Measurements from ENCODE around the gene PIK3R5. TPM values are rescaled to one million over a fixed set of nuclear protein-coding genes. Genes with fewer than 3 reads are reported as not detected.

The PIK3R5 gene
- polyA plus RNA-seq, 1 donor (not counting 4 experiments of a cell fraction or from before 2014, with no cell fraction given) = not detected

- Histone ChIP-seq H3K4me1 (ENCODE audit: control insufficient read depth, extremely low read depth, insufficient read depth, low read length) (no peaks in the 10 kb centered on the region), H3K9me3 (ENCODE audit: control insufficient read depth, low read depth, low read length) (no peaks in the 10 kb centered on the region), H3K4me2 (ENCODE audit: control insufficient read depth, extremely low read depth, insufficient read depth, low read depth, low read length) (no peak overlapping the region), H3K79me2 (ENCODE audit: control insufficient read depth, insufficient read depth, low read length) (no peaks in the 10 kb centered on the region), H3K9ac (ENCODE audit: control insufficient read depth, extremely low read depth, insufficient read depth, low read length) (no peak overlapping the region), H4K20me1 (ENCODE audit: control insufficient read depth, extremely low read depth, insufficient read depth, low read length) (no peaks in the 10 kb centered on the region), H3K9me1 (ENCODE audit: control insufficient read depth, extremely low read depth, insufficient read depth, low read length) (no peaks in the 10 kb centered on the region), H3K36me3 (ENCODE audit: control insufficient read depth in 2 of 2, extremely low read depth in 1 of 2, insufficient read depth in 2 of 2, low read length in 2 of 2) (no peaks in the 10 kb centered on the region), H3K4me3 (ENCODE audit: control insufficient read depth in 2 of 3, extremely low read depth in 1 of 3, insufficient read depth in 2 of 3, low read depth in 1 of 3, low read length in 3 of 3) (no peak overlapping the region), H3K27ac (ENCODE audit: control insufficient read depth, insufficient read depth, low read length) (no peak overlapping the region), H2AFZ (ENCODE audit: control insufficient read depth, low read length) (no peak overlapping the region), H3K27me3 (ENCODE audit: control insufficient read depth, extremely low read depth, insufficient read depth, low read length) (no peaks in the 10 kb centered on the region)
- dilution Hi-C loops (cut with MboI; ENCODE audit: extremely low pct_ligation_motif_present, low sequenced_read_pairs) = no loop called here
- FAIRE-seq (no peak), DNase-seq (ENCODE audit: low read depth, low spot score) (no peak)
- TF ChIP-seq CTCF (optimal IDR thresholded peaks at IDR 0.05 in 1 of 3, IDR thresholded peaks at IDR 0.05 in 1 of 3, conservative IDR thresholded peaks at IDR 0.05 in 1 of 3; ENCODE audit: extremely low read depth in 1 of 3, insufficient read depth in 2 of 3, low read length in 3 of 3) (no peak), EZH2 (IDR thresholded peaks at IDR 0.05; ENCODE audit: low read length) (no peak)
Observed at GRCh38 chr17:8868529-8868951, 97.0 kb downstream of the PIK3R5 start.

- Histone ChIP-seq H3K36me3 (ENCODE audit: control insufficient read depth in 2 of 2, extremely low read depth in 1 of 2, insufficient read depth in 2 of 2, low read length in 2 of 2) (no peaks in the 10 kb centered on the region), H3K9ac (ENCODE audit: control insufficient read depth, extremely low read depth, insufficient read depth, low read length) (no peak overlapping the region), H3K9me1 (ENCODE audit: control insufficient read depth, extremely low read depth, insufficient read depth, low read length) (no peaks in the 10 kb centered on the region), H3K4me3 (ENCODE audit: control insufficient read depth in 2 of 3, extremely low read depth in 1 of 3, insufficient read depth in 2 of 3, low read depth in 1 of 3, low read length in 3 of 3) (no peak overlapping the region), H3K4me1 (ENCODE audit: control insufficient read depth, extremely low read depth, insufficient read depth, low read length) (no peaks in the 10 kb centered on the region), H3K4me2 (ENCODE audit: control insufficient read depth, extremely low read depth, insufficient read depth, low read depth, low read length) (no peak overlapping the region), H2AFZ (ENCODE audit: control insufficient read depth, low read length) (no peak overlapping the region), H4K20me1 (ENCODE audit: control insufficient read depth, extremely low read depth, insufficient read depth, low read length) (no peaks in the 10 kb centered on the region), H3K27me3 (ENCODE audit: control insufficient read depth, extremely low read depth, insufficient read depth, low read length) (no peaks in the 10 kb centered on the region), H3K27ac (ENCODE audit: control insufficient read depth, insufficient read depth, low read length) (no peak overlapping the region), H3K79me2 (ENCODE audit: control insufficient read depth, insufficient read depth, low read length) (no peaks in the 10 kb centered on the region), H3K9me3 (ENCODE audit: control insufficient read depth, low read depth, low read length) (no peaks in the 10 kb centered on the region)
- FAIRE-seq (no peak), DNase-seq (ENCODE audit: low read depth, low spot score) (no peak)
- no peak for TF ChIP-seq EZH2 (IDR thresholded peaks at IDR 0.05; ENCODE audit: low read length)
- dilution Hi-C loops (cut with MboI; ENCODE audit: extremely low pct_ligation_motif_present, low sequenced_read_pairs) = no loop called here
Observed at GRCh38 chr17:8868092-8868491, 97.4 kb downstream of the PIK3R5 start.

GRCh38 chr17:8867361-8867981 lies 98.0 kb downstream of the PIK3R5 start, which contains the start of gene PIK3R6:
Gene PIK3R6 (minus strand): TSS chr17:8867674. CDS start chr17:8849794, 17,880 bp downstream.
- Histone ChIP-seq H3K9me1 (ENCODE audit: control insufficient read depth, extremely low read depth, insufficient read depth, low read length) (no peaks in the 10 kb centered on the region), H3K27me3 (ENCODE audit: control insufficient read depth, extremely low read depth, insufficient read depth, low read length) (no peaks in the 10 kb centered on the region), H3K79me2 (ENCODE audit: control insufficient read depth, insufficient read depth, low read length) (no peaks in the 10 kb centered on the region), H2AFZ (ENCODE audit: control insufficient read depth, low read length) (no peak within 1 kb of the TSS), H3K4me2 (ENCODE audit: control insufficient read depth, extremely low read depth, insufficient read depth, low read depth, low read length) (no peak within 1 kb of the TSS), H3K27ac (ENCODE audit: control insufficient read depth, insufficient read depth, low read length) (no peak within 1 kb of the TSS), H3K36me3 (ENCODE audit: control insufficient read depth in 2 of 2, extremely low read depth in 1 of 2, insufficient read depth in 2 of 2, low read length in 2 of 2) (no peaks in the 10 kb centered on the region), H3K4me1 (ENCODE audit: control insufficient read depth, extremely low read depth, insufficient read depth, low read length) (peaks cover 4% of the 10 kb centered on the region), H3K4me3 (ENCODE audit: control insufficient read depth in 2 of 3, extremely low read depth in 1 of 3, insufficient read depth in 2 of 3, low read depth in 1 of 3, low read length in 3 of 3) (no peak within 1 kb of the TSS), H4K20me1 (ENCODE audit: control insufficient read depth, extremely low read depth, insufficient read depth, low read length) (no peaks in the 10 kb centered on the region), H3K9me3 (ENCODE audit: control insufficient read depth, low read depth, low read length) (no peaks in the 10 kb centered on the region), H3K9ac (ENCODE audit: control insufficient read depth, extremely low read depth, insufficient read depth, low read length) (no peak within 1 kb of the TSS)
- no peak for FAIRE-seq
- DNase-seq (ENCODE audit: low read depth, low spot score) = no peak
- no peak for TF ChIP-seq CTCF (optimal IDR thresholded peaks at IDR 0.05 in 1 of 3, IDR thresholded peaks at IDR 0.05 in 1 of 3, conservative IDR thresholded peaks at IDR 0.05 in 1 of 3; ENCODE audit: extremely low read depth in 1 of 3, insufficient read depth in 2 of 3, low read length in 3 of 3)
- dilution Hi-C loops (cut with MboI; ENCODE audit: extremely low pct_ligation_motif_present, low sequenced_read_pairs) = no loop called here
